D721Med (cell line): ENCODE measurements around the gene EPB41L1.

Experiments used
- DNase-seq: peaks from one replicate; pipeline ENCODE4 v3.0.0; 2011; ENCODE audit warnings: low spot score; ENCODE audit not compliant: insufficient read length
- FAIRE-seq: peaks from 2 replicates; lab custom pipeline; 2011; peaks lifted over from hg19 to GRCh38; lab: Jason Lieb, UNC
- TF ChIP-seq, protein P1 (sequence below): IDR thresholded peaks from 2 replicates; pipeline ENCODE4 v1.5.1; 2012; ENCODE audit warnings: mild to moderate bottlenecking, control low read depth; ENCODE audit not compliant: insufficient read depth; ENCODE audit errors: missing control alignments

EPB41L1 gene

DNA sequence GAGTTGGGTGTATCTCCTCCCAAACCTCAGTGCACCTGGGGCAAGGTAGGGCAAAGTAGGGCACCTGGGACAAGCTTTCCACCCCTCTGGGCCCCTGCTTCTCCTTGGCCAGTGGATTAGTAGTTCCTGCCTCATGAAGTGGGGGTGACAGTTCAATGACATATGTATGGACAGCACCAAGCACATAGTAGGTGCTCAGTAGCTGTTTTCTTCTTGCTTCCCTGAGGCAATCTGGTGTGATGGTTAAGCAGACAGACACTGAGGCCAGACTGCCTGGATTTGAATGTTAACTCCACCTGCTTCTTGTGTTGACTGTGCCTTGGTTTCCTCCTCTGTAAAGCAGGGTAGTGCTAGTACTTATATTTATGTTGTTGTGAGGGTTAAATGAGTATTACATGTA is 25.8 kb downstream of the EPB41L1 start:
- FAIRE-seq (no peak), DNase-seq (no peak)
- TF ChIP-seq, protein P1, sequence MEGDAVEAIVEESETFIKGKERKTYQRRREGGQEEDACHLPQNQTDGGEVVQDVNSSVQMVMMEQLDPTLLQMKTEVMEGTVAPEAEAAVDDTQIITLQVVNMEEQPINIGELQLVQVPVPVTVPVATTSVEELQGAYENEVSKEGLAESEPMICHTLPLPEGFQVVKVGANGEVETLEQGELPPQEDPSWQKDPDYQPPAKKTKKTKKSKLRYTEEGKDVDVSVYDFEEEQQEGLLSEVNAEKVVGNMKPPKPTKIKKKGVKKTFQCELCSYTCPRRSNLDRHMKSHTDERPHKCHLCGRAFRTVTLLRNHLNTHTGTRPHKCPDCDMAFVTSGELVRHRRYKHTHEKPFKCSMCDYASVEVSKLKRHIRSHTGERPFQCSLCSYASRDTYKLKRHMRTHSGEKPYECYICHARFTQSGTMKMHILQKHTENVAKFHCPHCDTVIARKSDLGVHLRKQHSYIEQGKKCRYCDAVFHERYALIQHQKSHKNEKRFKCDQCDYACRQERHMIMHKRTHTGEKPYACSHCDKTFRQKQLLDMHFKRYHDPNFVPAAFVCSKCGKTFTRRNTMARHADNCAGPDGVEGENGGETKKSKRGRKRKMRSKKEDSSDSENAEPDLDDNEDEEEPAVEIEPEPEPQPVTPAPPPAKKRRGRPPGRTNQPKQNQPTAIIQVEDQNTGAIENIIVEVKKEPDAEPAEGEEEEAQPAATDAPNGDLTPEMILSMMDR = no peak

DNA sequence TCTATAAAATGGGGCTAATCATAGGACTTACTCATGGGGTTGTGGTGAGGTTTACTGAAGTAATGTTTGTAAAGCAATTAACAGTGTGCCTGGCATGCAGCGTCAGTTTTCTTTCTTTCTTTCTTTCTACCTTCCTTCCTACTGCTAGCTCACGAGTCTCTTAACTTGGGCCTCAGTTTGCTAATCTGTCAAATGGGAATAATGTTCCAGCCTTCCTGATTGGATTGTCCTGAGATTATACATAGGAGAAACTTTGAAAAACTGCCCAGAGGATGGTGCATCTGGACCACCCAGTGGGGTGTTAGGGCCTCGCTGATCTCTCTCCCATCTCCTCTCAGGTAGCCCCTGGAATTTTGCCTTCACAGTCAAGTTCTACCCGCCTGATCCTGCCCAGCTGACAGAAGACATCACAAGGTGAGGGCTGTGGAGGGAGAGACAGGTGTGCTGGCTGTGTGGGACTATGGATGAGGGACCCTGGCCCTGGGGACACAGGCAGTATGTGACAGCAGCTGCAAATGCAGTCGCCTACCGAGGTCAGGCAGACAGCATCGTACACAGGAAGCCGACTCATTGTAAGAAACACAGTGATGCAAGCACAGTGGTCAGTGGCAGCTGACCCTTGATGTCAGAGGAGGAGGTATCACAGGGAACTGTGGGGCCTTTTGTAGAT is 27.5 kb downstream of the EPB41L1 start:
- FAIRE-seq = no peak
- TF ChIP-seq, protein P1 = no peak
- DNase-seq = no peak

DNA sequence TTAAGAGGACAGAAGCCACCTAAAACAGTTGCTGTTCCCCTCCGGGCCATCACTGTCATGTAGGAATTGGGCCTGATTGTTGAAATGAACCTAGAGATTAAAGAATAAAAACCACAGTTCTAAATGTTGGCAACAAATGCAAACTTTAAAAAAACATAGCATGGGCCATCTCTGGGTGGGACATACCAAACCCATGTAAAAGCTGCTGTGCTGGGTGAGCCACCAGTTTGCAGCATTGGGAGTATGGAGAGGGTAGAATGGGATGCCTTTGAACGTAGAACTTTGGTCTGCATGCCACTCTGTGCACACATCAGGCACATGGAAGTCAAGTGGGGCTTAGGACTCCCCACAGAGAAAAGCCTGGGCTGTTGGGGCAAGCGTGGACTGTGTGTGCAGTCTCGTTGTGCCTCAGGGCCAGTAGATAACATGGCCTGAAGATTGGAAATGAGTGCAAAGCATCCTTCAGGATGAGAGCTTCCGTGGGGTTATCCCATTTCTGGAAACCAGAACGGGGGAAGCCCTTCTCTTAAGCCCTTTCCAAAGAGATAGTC is 28.1 kb downstream of the EPB41L1 start:
- DNase-seq (no peak), FAIRE-seq (no peak)
- TF ChIP-seq, protein P1 = no peak

DNA sequence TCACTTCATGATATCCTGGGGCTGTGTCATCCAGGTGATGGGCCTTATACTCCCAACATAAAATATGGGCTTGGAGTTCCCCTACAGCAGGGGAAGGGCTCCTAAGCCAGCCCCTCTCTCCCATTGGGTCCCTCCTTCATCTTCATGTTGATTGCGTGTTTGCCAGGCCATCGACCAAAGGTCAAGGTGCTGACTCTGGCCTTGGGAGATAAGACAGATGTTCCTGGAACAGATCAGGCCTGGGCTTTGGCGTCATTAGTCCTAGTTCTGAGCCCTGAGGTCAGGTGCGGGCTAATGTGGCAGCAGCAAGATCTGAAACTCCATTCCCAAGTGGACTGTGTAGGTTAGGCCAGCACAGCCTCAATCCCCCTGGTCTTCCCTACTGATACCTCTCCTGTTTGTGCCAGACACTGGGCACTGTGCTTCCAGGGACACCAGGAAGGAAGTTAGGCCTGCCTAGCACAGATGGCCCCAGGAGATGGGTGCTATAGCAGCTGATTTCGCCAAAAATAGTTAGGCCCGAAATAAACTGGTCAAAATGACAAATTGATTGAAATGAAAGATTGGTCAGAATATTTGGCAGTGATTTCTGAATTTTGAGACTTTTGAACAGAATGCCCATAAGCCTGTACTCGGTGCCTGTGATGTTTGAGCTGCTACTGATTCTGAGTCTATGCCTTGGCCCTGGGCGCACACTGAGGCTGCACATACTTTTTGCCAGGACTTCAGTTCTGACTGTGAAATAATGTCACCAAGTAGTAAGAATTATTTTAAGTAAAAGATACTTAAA is 28.8 kb downstream of the EPB41L1 start:
- DNase-seq (no peak), FAIRE-seq (no peak)
- TF ChIP-seq, protein P1 = no peak

DNA sequence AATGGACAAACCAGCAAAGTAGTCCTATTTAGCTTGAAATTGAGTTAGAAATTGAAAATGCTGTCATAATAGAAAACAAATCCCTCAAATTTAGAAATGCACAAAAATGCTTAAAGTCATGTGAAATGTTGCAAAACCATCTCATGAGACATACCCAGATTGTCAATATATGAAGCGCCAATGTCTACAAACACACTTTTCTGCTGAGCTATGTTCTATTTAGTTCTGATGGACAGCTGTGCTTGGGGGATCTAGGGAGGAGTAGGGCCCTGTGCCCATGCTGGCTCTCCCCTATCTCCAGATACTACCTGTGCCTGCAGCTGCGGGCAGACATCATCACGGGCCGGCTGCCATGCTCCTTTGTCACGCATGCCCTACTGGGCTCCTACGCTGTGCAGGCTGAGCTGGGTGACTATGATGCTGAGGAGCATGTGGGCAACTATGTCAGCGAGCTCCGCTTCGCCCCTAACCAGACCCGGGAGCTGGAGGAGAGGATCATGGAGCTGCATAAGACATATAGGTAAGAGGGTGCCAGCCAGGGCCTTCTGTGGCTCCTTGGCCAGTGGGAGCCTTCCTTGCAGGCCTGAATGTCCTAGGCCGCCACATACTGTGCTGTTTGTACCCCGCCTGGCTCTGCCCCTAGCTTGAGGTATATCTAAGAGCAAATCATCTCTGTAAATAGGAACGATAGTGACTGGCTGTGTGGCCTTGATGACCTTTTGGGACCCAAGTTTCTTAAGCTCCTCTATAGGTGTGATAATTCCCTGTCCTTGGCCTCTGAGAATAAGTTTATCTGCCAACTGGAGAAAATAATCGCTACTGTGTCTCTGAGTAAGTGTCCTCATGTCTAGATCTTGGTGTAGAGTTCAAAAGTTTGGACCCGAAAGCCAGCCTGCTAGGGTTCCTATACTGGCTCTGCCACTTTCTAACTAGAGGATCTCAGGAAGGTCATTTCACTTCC is 30.6 kb downstream of the EPB41L1 start:
- no peak for FAIRE-seq
- TF ChIP-seq, protein P1 = no peak
- no peak for DNase-seq

DNA sequence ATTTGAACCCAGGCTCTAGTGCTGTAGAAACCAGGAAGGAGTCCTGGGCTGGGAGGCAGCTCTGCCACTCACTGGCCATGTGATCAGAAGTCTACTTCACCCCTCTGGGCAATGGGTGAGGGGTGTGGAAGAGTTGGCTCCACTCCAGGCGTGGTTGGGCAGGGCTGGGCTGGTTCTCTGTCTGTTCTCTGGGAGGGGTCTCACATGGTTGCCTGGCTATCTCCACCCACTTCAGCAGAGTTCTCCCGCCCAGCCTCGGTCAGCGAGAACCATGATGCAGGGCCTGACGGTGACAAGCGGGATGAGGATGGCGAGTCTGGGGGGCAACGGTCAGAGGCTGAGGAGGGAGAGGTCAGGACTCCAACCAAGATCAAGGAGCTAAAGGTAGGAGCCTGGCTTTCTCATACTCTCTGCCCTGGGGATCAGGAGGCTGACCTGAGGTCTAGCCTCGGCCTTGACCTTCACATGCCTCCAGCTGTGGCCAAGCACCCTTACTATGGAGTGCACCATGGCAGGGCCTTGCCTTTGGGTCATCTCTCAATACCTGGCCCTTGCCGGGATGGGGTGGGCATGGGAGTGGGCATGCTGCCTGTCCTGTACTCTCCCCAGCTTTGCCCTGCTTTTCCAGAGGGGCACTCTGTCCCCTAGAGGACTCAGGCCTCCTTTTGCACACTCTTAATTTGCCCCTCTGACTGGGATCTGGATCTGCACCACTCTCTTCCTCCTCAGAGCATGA is 39.6 kb downstream of the EPB41L1 start:
- FAIRE-seq (no peak), DNase-seq (no peak)
- TF ChIP-seq, protein P1 = no peak
